IMR-90 (cell line): ENCODE measurements around the gene INHBC.

Source experiments
- CEBPB ChIP-seq: IDR thresholded peaks from 2 replicates; pipeline ENCODE4 v1.6.1; 2012; ENCODE audit warnings: low read depth, low read length, improper control_type of control experiment
- CHD1 ChIP-seq: IDR thresholded peaks from 2 replicates; pipeline ENCODE4 v1.6.1; 2012; ENCODE audit warnings: low read depth, low read length, improper control_type of control experiment
- CTCF ChIP-seq: conservative IDR thresholded peaks from 2 replicates; pipeline ENCODE4 v1.5.1; 2012; ENCODE audit warnings: mild to moderate bottlenecking, low read depth, low read length, improper control_type of control experiment
- FOS ChIP-seq: fragments of 150-350 bp; IDR thresholded peaks from 2 replicates; pipeline ENCODE4 v1.6.1; 2016; ENCODE audit warnings: low read depth, low read length
- MAFK ChIP-seq: IDR thresholded peaks from 2 replicates; pipeline ENCODE4 v1.6.1; 2012; ENCODE audit warnings: low read depth, low read length, improper control_type of control experiment
- MXI1 ChIP-seq: IDR thresholded peaks from 2 replicates; pipeline ENCODE4 v1.6.1; 2012; ENCODE audit warnings: low read depth, mild to moderate bottlenecking, low read length, moderate library complexity, borderline replicate concordance
- NFE2L2 ChIP-seq: fragments of 150-350 bp; IDR thresholded peaks from 2 replicates; pipeline ENCODE4 v1.6.1; 2016; ENCODE audit warnings: low read depth, mild to moderate bottlenecking, low read length
- POLR2A ChIP-seq: IDR thresholded peaks from 2 replicates; pipeline ENCODE4 v1.6.1; 2012; ENCODE audit warnings: mild to moderate bottlenecking, low read depth, low read length
- RAD21 ChIP-seq: IDR thresholded peaks from 2 replicates; pipeline ENCODE4 v1.6.1; 2012; ENCODE audit warnings: low read length, improper control_type of control experiment

GRCh38 chr12:57477710-57478681 is 43.4 kb downstream of the INHBC start:
- no peak for TF ChIP-seq CHD1
- TF ChIP-seq MXI1: no peak
- TF ChIP-seq CTCF: no peak
- TF ChIP-seq NFE2L2: no peak
- no peak for TF ChIP-seq CEBPB
- TF ChIP-seq POLR2A: no peak
- TF ChIP-seq MAFK: no peak
- TF ChIP-seq FOS: no peak
- no peak for TF ChIP-seq RAD21
